ENCODE data around the gene SEC61G. TPM values are rescaled to one million over a fixed set of nuclear protein-coding genes. Genes with fewer than 3 reads are reported as not detected.

The SEC61G gene
- total RNA-seq, 2 experiments from 2014 or later: 43.9 to 51.3 TPM

DNA sequence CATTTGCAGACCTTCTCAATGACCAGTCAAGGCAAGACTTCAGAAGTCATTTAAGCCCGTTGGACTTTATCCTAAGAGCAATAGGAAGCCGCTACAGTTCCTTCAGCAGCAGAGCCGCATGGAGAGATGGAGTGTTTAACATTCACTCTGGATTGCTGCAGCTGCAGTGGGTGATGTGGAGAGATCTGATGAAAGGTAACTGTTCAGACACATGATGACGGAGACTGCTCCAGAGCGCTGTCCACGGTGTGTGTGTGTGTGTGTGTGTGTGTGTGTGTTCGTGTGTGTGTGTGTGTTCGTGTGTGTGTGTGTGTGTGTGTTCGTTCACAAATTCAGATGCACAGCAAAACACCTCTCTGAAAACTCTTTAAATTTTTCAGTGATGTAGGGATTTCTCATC lies 37.0 kb downstream of the SEC61G start:
- ChIA-PET CTCF (no interaction called here), POLR2A (no interaction called here)
- ATAC-seq (ENCODE audit: poor library complexity) (no peak), DNase-seq (no peak)
- H3K4me1 Mint-ChIP-seq (ENCODE audit: low read depth): no peaks in the 10 kb centered on the region
- no peaks in the 10 kb centered on the region for H3K27me3 ChIP-seq (ENCODE audit: control insufficient read depth in 1 of 2, insufficient read depth in 2 of 2, low read length in 2 of 2)
- H3K27ac Mint-ChIP-seq: no peak overlapping the region
- no peak overlapping the region for H3K4me3 Mint-ChIP-seq
- H3K4me3 ChIP-seq (ENCODE audit: low read length): no peak overlapping the region
- TF ChIP-seq, protein P1, sequence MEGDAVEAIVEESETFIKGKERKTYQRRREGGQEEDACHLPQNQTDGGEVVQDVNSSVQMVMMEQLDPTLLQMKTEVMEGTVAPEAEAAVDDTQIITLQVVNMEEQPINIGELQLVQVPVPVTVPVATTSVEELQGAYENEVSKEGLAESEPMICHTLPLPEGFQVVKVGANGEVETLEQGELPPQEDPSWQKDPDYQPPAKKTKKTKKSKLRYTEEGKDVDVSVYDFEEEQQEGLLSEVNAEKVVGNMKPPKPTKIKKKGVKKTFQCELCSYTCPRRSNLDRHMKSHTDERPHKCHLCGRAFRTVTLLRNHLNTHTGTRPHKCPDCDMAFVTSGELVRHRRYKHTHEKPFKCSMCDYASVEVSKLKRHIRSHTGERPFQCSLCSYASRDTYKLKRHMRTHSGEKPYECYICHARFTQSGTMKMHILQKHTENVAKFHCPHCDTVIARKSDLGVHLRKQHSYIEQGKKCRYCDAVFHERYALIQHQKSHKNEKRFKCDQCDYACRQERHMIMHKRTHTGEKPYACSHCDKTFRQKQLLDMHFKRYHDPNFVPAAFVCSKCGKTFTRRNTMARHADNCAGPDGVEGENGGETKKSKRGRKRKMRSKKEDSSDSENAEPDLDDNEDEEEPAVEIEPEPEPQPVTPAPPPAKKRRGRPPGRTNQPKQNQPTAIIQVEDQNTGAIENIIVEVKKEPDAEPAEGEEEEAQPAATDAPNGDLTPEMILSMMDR (IDR thresholded peaks at IDR 0.05): no peak
- H3K36me3 ChIP-seq (ENCODE audit: insufficient read depth, low read length): no peaks in the 10 kb centered on the region
- intact Hi-C loops (cut with DNase I, micrococcal nuclease): no loop called here
- peaks cover 8% of the 10 kb centered on the region for H3K27me3 Mint-ChIP-seq
- H3K9me3 Mint-ChIP-seq: peaks cover 4% of the 10 kb centered on the region
- H3K4me1 ChIP-seq (ENCODE audit: insufficient read depth, low read length): no peaks in the 10 kb centered on the region
- no peak overlapping the region for H3K27ac ChIP-seq (ENCODE audit: low read depth in 1 of 2, low read length in 2 of 2)
- peaks cover 0 to 6% of the 10 kb centered on the region in 2 experiments for H3K9me3 ChIP-seq (ENCODE audit: control insufficient read depth in 1 of 2, insufficient read depth in 1 of 2, low read length in 2 of 2)
- H3K36me3 Mint-ChIP-seq (ENCODE audit: low read depth): no peaks in the 10 kb centered on the region

DNA sequence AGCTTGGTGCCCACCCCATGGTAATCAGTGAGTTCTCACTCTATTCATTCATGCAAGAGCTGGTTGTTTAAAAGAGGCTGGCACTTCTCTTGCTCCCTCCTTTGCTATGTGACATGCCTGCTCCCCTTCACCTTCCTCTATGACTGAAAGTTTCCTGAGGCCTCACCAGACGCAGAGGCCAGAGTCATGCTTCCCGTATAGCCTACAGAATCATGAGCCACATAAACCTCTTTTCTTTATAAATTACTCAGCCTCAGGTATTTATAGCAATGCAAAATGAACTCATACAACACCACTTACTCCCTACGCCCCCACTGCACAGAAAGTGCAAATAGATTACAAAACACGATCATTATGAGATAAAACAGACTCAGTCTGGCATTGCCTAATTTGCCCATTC lies 39.0 kb downstream of the SEC61G start:
- ChIA-PET POLR2A (no interaction called here), CTCF (no interaction called here)
- Histone ChIP-seq H3K27me3 (ENCODE audit: control insufficient read depth in 1 of 2, insufficient read depth in 2 of 2, low read length in 2 of 2) (no peaks in the 10 kb centered on the region), H3K36me3 (ENCODE audit: insufficient read depth, low read length) (no peaks in the 10 kb centered on the region), H3K4me3 (ENCODE audit: low read length) (no peak overlapping the region), H3K27ac (ENCODE audit: low read depth in 1 of 2, low read length in 2 of 2) (no peak overlapping the region), H3K9me3 (ENCODE audit: control insufficient read depth in 1 of 2, insufficient read depth in 1 of 2, low read length in 2 of 2) (peaks cover 0 to 3% of the 10 kb centered on the region in 2 experiments), H3K4me1 (ENCODE audit: insufficient read depth, low read length) (no peaks in the 10 kb centered on the region)
- no peak overlapping the region for H3K4me3 Mint-ChIP-seq
- no peak for ATAC-seq (ENCODE audit: poor library complexity)
- DNase-seq: no peak
- H3K27ac Mint-ChIP-seq: no peak overlapping the region
- H3K36me3 Mint-ChIP-seq (ENCODE audit: low read depth): no peaks in the 10 kb centered on the region
- H3K27me3 Mint-ChIP-seq: peaks cover 4% of the 10 kb centered on the region
- intact Hi-C loops (cut with DNase I, micrococcal nuclease): no loop called here
- H3K4me1 Mint-ChIP-seq (ENCODE audit: low read depth): no peaks in the 10 kb centered on the region
- TF ChIP-seq, protein P1 (IDR thresholded peaks at IDR 0.05): no peak
- peaks cover 7% of the 10 kb centered on the region for H3K9me3 Mint-ChIP-seq

DNA sequence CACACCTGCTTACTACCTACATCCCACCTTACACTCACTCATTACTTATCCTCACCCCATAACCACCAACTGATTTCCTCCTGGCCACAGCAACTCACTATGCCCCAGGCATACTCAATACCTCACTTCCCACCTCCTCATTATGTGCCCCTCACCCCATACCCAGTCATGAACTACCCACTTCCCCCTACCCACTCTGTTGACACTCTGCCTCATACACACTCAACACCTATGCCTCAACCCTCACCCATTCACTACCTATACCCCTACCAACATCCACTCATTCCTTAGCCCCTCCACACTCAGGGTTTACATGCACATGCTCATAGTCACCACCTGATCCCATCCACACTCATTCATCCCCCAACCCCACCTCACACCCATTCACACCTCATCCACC lies 39.6 kb downstream of the SEC61G start:
- no peaks in the 10 kb centered on the region for H3K27me3 ChIP-seq (ENCODE audit: control insufficient read depth in 1 of 2, insufficient read depth in 2 of 2, low read length in 2 of 2)
- Mint-ChIP-seq H3K27me3 (peaks cover 4% of the 10 kb centered on the region), H3K4me1 (ENCODE audit: low read depth) (no peaks in the 10 kb centered on the region), H3K36me3 (ENCODE audit: low read depth) (no peaks in the 10 kb centered on the region), H3K4me3 (no peak overlapping the region), H3K27ac (no peak overlapping the region), H3K9me3 (peaks cover 7% of the 10 kb centered on the region)
- H3K27ac ChIP-seq (ENCODE audit: low read depth in 1 of 2, low read length in 2 of 2): no peak overlapping the region
- no peaks in the 10 kb centered on the region for H3K36me3 ChIP-seq (ENCODE audit: insufficient read depth, low read length)
- intact Hi-C loops (cut with DNase I, micrococcal nuclease): no loop called here
- no peak overlapping the region for H3K4me3 ChIP-seq (ENCODE audit: low read length)
- DNase-seq (no peak), ATAC-seq (ENCODE audit: poor library complexity) (no peak)
- ChIA-PET POLR2A (no interaction called here), CTCF (no interaction called here)
- TF ChIP-seq, protein P1 (IDR thresholded peaks at IDR 0.05): no peak
- no peaks in the 10 kb centered on the region for H3K4me1 ChIP-seq (ENCODE audit: insufficient read depth, low read length)
- peaks cover 0 to 3% of the 10 kb centered on the region in 2 experiments for H3K9me3 ChIP-seq (ENCODE audit: control insufficient read depth in 1 of 2, insufficient read depth in 1 of 2, low read length in 2 of 2)
